GM12874 (cell line): Measurements from ENCODE around the gene D2HGDH.

Source experiments
- TF ChIP-seq, protein P1 (sequence below): IDR thresholded peaks from 2 replicates; pipeline ENCODE4 v1.5.1; 2011; ENCODE audit warnings: low read depth, mild to moderate bottlenecking, control low read depth, low read length, moderate library complexity; ENCODE audit not compliant: insufficient read depth

Gene D2HGDH

DNA sequence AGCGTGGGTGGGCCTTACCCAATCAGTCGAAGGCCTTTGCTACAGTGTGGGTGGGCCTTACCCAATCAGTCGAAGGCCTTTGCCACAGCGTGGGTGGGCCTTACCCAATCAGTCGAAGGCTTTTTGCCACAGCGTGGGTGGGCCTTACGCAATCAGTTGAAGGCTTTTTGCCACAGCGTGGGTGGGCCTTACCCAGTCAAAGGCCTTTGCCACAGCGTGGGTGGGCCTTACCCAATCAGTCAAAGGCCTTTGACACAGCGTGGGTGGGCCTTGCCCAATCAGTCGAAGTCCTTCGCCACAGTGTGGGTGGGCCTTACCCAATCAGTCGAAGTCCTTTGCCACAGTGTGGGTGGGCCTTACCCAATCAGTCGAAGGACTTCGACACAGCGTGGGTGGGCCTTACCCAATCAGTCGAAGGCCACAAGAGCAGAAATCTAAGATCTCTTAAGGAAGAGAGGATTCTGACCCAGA lies 25.9 kb downstream of the D2HGDH start:
- TF ChIP-seq, protein P1, sequence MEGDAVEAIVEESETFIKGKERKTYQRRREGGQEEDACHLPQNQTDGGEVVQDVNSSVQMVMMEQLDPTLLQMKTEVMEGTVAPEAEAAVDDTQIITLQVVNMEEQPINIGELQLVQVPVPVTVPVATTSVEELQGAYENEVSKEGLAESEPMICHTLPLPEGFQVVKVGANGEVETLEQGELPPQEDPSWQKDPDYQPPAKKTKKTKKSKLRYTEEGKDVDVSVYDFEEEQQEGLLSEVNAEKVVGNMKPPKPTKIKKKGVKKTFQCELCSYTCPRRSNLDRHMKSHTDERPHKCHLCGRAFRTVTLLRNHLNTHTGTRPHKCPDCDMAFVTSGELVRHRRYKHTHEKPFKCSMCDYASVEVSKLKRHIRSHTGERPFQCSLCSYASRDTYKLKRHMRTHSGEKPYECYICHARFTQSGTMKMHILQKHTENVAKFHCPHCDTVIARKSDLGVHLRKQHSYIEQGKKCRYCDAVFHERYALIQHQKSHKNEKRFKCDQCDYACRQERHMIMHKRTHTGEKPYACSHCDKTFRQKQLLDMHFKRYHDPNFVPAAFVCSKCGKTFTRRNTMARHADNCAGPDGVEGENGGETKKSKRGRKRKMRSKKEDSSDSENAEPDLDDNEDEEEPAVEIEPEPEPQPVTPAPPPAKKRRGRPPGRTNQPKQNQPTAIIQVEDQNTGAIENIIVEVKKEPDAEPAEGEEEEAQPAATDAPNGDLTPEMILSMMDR, result no peak

DNA sequence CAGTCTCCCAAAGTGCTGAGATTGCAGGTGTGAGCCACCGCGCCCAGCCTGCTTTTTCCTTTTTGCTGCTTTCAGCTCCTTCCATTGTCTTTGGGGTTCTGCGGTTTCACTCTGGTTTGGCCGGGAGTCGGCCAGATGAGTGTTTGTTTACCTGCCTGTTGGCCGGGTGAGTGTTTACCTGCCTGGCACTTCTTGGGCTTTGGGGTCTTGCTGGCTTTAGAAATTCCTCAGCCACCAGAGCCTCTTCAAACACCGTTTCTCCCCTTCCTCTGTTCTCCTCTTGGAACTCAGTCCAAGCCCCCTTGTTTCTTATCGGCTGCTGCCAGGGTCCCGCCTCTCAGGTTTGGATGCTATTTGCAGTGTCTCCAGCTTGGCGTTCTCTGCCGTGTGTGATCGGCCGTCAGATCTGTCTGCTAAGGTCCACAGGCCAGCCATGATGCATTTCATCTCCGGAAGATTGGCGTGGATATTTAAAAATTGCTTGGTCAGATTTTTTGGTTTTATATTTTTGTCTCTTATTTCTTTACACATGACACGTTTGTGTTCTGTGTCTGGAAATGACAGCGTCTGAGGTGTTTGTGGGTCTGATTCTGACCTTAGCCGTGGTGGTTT lies 28.0 kb downstream of the D2HGDH start:
- TF ChIP-seq, protein P1, result no peak

DNA sequence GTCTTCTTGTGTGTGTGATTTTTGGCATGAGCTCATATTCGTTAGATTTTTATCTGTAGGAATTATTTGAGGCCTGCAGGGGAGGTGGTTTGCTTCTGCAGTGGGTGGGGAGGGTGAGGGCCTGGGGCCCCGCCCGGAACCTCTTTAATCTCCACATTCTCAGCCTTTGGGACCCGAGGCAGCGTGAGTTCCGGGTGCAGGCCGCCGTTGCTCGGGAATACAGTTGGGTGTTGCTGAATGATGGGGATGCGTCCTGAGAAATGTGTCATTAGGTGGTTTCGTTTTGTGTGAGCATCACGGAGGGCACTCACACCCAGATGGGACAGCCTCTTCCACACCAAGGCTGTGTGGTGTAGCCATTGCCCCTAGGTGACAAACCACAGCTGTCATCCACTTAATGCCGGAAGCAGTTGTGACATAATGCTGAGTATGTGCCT lies 28.5 kb downstream of the D2HGDH start:
- TF ChIP-seq, protein P1, result no peak

DNA sequence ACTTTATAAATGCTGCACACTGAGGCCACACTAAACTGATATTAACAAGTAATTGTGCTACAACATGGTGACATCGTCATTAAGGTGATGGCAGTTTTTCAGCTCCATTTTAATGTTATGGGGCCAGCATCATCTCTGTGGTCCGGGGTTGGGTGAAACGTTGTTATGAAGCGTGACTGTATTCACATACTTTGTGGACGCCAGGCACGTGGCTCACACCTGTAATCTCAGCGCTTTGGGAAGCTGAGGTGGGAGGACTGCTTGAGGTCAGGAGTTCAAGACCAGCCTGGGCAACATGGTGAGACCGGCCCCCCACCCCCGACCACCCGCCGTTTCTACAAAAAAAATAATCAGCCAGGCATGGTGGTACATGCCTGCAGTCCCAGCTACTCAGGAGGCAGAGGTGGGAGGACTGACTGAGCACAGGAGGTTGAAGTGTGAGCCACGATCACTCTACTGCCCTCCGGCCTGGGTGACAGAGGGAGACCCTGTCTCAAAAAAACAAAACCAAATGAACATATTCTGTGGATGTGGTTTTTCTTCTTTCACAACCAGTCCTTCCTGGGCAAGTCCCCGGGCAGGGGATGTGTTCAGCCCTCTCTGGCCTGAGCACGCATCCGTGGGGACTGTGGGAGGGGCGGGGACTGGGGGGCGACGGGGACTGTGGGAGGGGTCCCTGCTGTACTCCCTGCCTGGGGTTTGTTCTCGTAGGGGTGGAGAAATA lies 29.3 kb downstream of the D2HGDH start:
- TF ChIP-seq, protein P1, result no peak

DNA sequence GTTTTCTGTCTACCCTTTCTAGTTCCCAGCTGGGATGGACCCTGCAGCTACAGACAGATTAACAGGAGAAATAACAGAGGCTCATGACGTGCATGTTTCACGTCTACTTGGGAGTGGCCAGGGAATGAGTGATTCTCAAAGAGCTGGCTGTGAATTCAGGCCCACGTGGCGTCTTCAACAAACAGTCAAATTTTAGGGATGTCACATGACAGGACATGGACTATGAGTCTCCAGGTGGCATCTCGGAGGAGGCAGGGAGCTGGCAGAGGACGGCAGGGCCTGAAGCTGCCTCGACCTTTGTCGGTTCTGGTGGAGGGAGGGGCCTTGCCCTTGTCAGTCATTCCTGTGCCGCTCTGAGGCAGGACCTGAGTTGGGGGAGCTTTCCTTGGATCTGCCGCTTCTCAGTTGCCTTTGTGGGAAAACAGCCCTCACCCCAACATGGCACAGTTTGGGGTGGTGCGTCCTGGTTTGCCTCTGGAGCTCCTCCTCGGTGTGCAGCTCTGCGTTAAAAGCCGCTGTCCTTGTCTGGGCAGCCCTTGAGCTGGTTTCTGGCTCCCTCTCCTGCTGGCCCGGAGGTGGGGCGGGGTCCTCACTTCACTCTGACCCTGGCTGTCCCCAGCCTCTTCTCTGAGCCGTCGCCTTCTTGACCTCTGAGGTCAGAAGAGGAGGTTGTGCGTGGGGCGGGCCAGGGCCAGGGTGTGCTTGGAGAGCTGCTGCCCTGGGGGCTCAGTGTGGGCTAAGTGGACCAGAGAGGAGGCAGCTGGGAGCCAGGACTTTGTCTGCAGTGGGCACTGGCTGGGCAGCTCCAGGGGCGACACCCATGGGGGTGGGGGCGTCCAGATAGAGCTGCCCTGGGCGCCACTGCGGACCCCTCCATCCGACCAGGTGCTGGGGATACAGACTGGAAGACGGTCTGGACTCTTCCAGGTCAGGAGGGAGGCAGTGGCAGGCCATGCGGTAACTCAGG lies 30.1 kb downstream of the D2HGDH start:
- TF ChIP-seq, protein P1, result no peak

DNA sequence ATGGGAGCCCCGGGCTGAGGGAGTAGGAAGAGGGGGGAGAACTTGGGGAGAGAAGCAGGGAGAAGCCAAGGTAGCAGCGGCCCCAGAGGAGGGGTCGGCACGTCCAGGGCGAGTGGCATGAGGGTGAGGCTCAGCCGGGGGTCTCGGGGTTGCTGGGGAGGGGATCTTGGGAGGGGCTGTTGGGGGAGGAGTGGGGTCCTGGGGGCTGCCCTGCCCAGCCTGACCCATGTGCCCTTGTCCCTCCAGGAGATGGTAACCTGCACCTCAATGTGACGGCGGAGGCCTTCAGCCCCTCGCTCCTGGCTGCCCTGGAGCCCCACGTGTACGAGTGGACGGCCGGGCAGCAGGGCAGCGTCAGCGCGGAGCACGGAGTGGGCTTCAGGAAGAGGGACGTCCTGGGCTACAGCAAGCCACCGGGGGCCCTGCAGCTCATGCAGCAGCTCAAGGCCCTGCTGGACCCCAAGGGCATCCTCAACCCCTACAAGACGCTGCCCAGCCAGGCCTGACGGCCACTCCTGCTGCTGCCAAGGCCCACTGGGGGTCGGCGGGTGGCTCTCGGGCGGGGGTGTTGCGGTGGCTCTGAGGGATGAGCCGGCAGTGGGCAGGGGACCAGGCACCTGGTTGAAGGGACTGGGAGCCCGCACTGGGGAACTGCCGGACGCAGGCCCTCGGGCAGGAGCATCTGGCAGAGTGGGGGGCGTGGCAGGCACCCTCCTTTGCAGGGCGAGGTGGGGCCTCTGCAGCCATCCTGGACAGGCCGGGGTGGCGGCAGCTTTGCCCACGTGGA lies 33.2 kb downstream of the D2HGDH start:
- TF ChIP-seq, protein P1, result no peak
